Endothelial cell of umbilical vein (primary cell): Measurements from ENCODE around the gene MGST3. TPM values are rescaled to one million over a fixed set of nuclear protein-coding genes. Genes with fewer than 3 reads are reported as not detected.
A peak's percentile ranks its signal among the peaks of the same experiment; 100 is the strongest.

Experiments
- BruUV-seq: library from RNA; stranded (reverse); fragments of 400-500 nt; replicated peaks from 2 replicates; lab custom pipeline; 2021; lab: Mats Ljungman, UMichigan
- CTCF ChIA-PET: fragments of 300-600, 350-600 bp; sonication (Branson Sonifier 250); formaldehyde crosslinking; loops from one replicate; lab custom pipeline; 2021; ENCODE audit warnings: antibody characterized with exemption, inconsistent platforms; lab: Charles Lee
- POLR2A ChIA-PET: fragments of 300-600, 350-600 bp; sonication (Branson Sonifier 250); formaldehyde crosslinking; loops from one replicate; lab custom pipeline; 2021; ENCODE audit warnings: antibody characterized with exemption, inconsistent platforms; lab: Charles Lee
- DNase-seq: peaks from one replicate; pipeline ENCODE4 v3.0.0-alpha.2; 2011; ENCODE audit warnings: low read depth, low spot score
- FAIRE-seq: peaks from 2 replicates; lab custom pipeline; 2011; peaks lifted over from hg19 to GRCh38; lab: Jason Lieb, UNC
- H2AFZ ChIP-seq: 2 replicates; pipeline ENCODE4 v1.6.0; 2012; ENCODE audit warnings: low read depth, low read length, control low read depth, inconsistent platforms
- H3K27ac ChIP-seq: 2 replicates; pipeline ENCODE4 v1.5.1; 2011; ENCODE audit warnings: low read depth, mild to moderate bottlenecking, control low read depth, low read length, moderate library complexity; ENCODE audit not compliant: insufficient read depth
- H3K27me3 ChIP-seq, 2 experiments: 2 replicates each; pipeline versions ENCODE4 v1.6.0 to v1.6.1; 2011; ENCODE audit warnings: low read length in 2 of 2, mixed read lengths in 1 of 2; ENCODE audit not compliant: control insufficient read depth in 2 of 2, insufficient read depth in 2 of 2
- H3K36me3 ChIP-seq, 2 experiments: 2 replicates in 1 of 2; 3 replicates in 1 of 2; pipeline ENCODE4 v1.5.1; 2011; ENCODE audit warnings: low read length in 2 of 2, mild to moderate bottlenecking in 1 of 2, moderate library complexity in 1 of 2; ENCODE audit not compliant: control insufficient read depth in 2 of 2, insufficient read depth in 2 of 2; ENCODE audit errors: extremely low read depth in 1 of 2
- H3K4me1 ChIP-seq: 3 replicates; pipeline ENCODE4 v1.5.1; 2011; ENCODE audit warnings: mild to moderate bottlenecking, low read length; ENCODE audit not compliant: control insufficient read depth, insufficient read depth; ENCODE audit errors: extremely low read depth
- H3K4me2 ChIP-seq: 2 replicates; pipeline ENCODE4 v1.6.1; 2011; ENCODE audit warnings: low read length, control low read depth, mixed read lengths; ENCODE audit not compliant: insufficient read depth
- H3K4me3 ChIP-seq, 3 experiments: fragments of 200-600 bp in 1 of 3; sonication (generic), shearing (Covaris generic) in 1 of 3; replicated peaks in 1 of 3; 2 replicates each; pipeline ENCODE4 v1.5.1; 2011 to 2016; ENCODE audit warnings: control low read depth in 3 of 3, low read length in 3 of 3, mild to moderate bottlenecking in 2 of 3, inconsistent platforms in 1 of 3, low read depth in 1 of 3, moderate library complexity in 1 of 3; ENCODE audit not compliant: insufficient read depth in 1 of 3
- H3K79me2 ChIP-seq: 2 replicates; pipeline ENCODE4 v1.6.0; 2012; ENCODE audit warnings: low read length, inconsistent platforms; ENCODE audit not compliant: control insufficient read depth, insufficient read depth
- H3K9ac ChIP-seq: replicated peaks from 2 replicates; pipeline ENCODE3; 2011; ENCODE audit warnings: low read length, control low read depth; ENCODE audit not compliant: insufficient read depth; ENCODE audit errors: extremely low read depth
- H3K9me1 ChIP-seq: replicated peaks from 3 replicates; pipeline ENCODE4 v1.6.0; 2011; ENCODE audit warnings: mild to moderate bottlenecking, low read length; ENCODE audit not compliant: control insufficient read depth, insufficient read depth; ENCODE audit errors: extremely low read depth
- H3K9me3 ChIP-seq: replicated peaks from 2 replicates; pipeline ENCODE4 v1.5.1; 2012; ENCODE audit warnings: low read length, inconsistent platforms; ENCODE audit not compliant: control insufficient read depth, insufficient read depth
- H4K20me1 ChIP-seq: replicated peaks from 2 replicates; pipeline ENCODE3; 2011; ENCODE audit warnings: mild to moderate bottlenecking, low read length; ENCODE audit not compliant: control insufficient read depth, insufficient read depth; ENCODE audit errors: extremely low read depth
- CTCF ChIP-seq, 2 donors: IDR thresholded peaks; 1 replicate in 1 of 2; 2 replicates in 1 of 2; pipeline ENCODE4 v1.5.1; 2011; ENCODE audit warnings: low read length in 2 of 2, mild to moderate bottlenecking in 2 of 2, moderate library complexity in 2 of 2, control low read depth in 1 of 2, inconsistent platforms in 1 of 2, low read depth in 1 of 2; ENCODE audit not compliant: insufficient read depth in 1 of 2; ENCODE audit errors: extremely low read depth in 1 of 2
- GATA2 ChIP-seq: IDR thresholded peaks from 2 replicates; pipeline ENCODE4 v1.7.0; 2011; ENCODE audit warnings: low read depth, mild to moderate bottlenecking, moderate library complexity, mixed read lengths, low read length; ENCODE audit not compliant: insufficient read length, insufficient read depth
- MAX ChIP-seq: IDR thresholded peaks from 2 replicates; pipeline ENCODE4 v1.6.1; 2011; ENCODE audit not compliant: insufficient read depth, insufficient read length
- MYC ChIP-seq: IDR thresholded peaks from one replicate; pipeline ENCODE4 v1.6.1; 2011; ENCODE audit warnings: mild to moderate bottlenecking, low read depth, low read length
- POLR2AphosphoS5 ChIP-seq: IDR thresholded peaks from 2 replicates; pipeline ENCODE4 v1.6.1; 2012; ENCODE audit warnings: low read depth, mild to moderate bottlenecking, control low read depth, low read length, moderate library complexity; ENCODE audit not compliant: insufficient read depth
- dilution Hi-C: fragments of 300-500 bp; cut with MboI; formaldehyde crosslinking; loops from one replicate; pipeline ENCODE4 v1.15.0; 2019; ENCODE audit warnings: low sequenced_read_pairs; ENCODE audit not compliant: extremely low pct_ligation_motif_present
- intact Hi-C: fragments of 100-400 bp; cut with micrococcal nuclease; formaldehyde crosslinking; loops from one replicate; pipeline ENCODE4 v1.10.0; 2022
- polyA plus RNA-seq, 4 experiments: library from polyadenylated mRNA; depleted of rRNA in 3 of 4; stranded (reverse) in 3 of 4; unstranded in 1 of 4; fragments of >200 nt; gene quantifications; 2 replicates each; pipeline versions ENCODE4 v1.2.1 to v1.2.3, GENCODE V29; 2011 to 2012; ENCODE audit warnings: missing spikeins in 1 of 4
- total RNA-seq: library from RNA; stranded (reverse); gene quantifications from 2 replicates; pipeline ENCODE4 v1.2.3, GENCODE V29; 2021

Gene MGST3
- total and polyA plus RNA-seq, 2 donors (not counting 3 experiments of a cell fraction or from before 2014, with no cell fraction given), result 164 to 288 TPM

- no peaks in the 10 kb centered on the region for H3K9me3 ChIP-seq
- ChIA-PET POLR2A (no interaction called here), CTCF (no interaction called here)
- intact Hi-C loops (no loop called here), dilution Hi-C loops (no loop called here)
- H3K9ac ChIP-seq, result no peak overlapping the region
- FAIRE-seq (peak; percentile 83), DNase-seq (peak; percentile 22)
- H3K4me2 ChIP-seq, result no peak overlapping the region
- H3K79me2 ChIP-seq, result no peaks in the 10 kb centered on the region
- TF ChIP-seq MAX (no peak), GATA2 (no peak), CTCF (IDR thresholded peaks at IDR 0.05; ENCODE audit: extremely low read depth in 1 of 2, insufficient read depth in 1 of 2, low read depth in 1 of 2, low read length in 2 of 2) (no peak), MYC (no peak), POLR2AphosphoS5 (no peak)
- H3K27ac ChIP-seq, result peak overlapping the region; percentile 0
- no peak overlapping the region for H2AFZ ChIP-seq
- no peaks in the 10 kb centered on the region for H3K27me3 ChIP-seq
- H4K20me1 ChIP-seq, result no peaks in the 10 kb centered on the region
- no TSS peak for BruUV-seq
- peaks cover 6 to 10% of the 10 kb centered on the region in 2 experiments for H3K36me3 ChIP-seq
- peaks cover 11% of the 10 kb centered on the region for H3K4me1 ChIP-seq
- H3K4me3 ChIP-seq, result no peak overlapping the region
- no peaks in the 10 kb centered on the region for H3K9me1 ChIP-seq
Observed at GRCh38 chr1:165678509-165678908, 47.5 kb downstream of the MGST3 start.
